ENCODE results near the gene SDE2. TPM values are rescaled to one million over a fixed set of nuclear protein-coding genes. Genes with fewer than 3 reads are reported as not detected.

Gene SDE2
- total and polyA plus RNA-seq, 2 of the 8 experiments (the other 6 are each of a cell fraction or from before 2014, with no cell fraction given) = 8.5 to 16.7 TPM

- Histone ChIP-seq H4K20me1 (replicated peaks in 1 of 2; ENCODE audit: control insufficient read depth in 1 of 2, insufficient read depth in 2 of 2, low read length in 2 of 2) (no peaks in the 10 kb centered on the region), H4K91ac (replicated peaks; ENCODE audit: insufficient read length, low read length) (no peak overlapping the region), H3K14ac (ENCODE audit: insufficient read length) (no peak overlapping the region), H2BK15ac (ENCODE audit: low read length) (no peak overlapping the region), H3K56ac (replicated peaks; ENCODE audit: insufficient read length, low read depth, low read length) (no peak overlapping the region), H3K36me3 (ENCODE audit: control insufficient read depth in 2 of 4, insufficient read depth in 4 of 4, low read length in 3 of 4) (no peaks in the 10 kb centered on the region), H2BK12ac (ENCODE audit: low read depth, low read length) (no peak overlapping the region), H2BK5ac (ENCODE audit: low read depth, low read length) (no peak overlapping the region), H3K27me3 (replicated peaks in 1 of 4; ENCODE audit: control insufficient read depth in 3 of 4, extremely low read depth in 1 of 4, insufficient read depth in 3 of 4, low read length in 3 of 4) (no peaks in the 10 kb centered on the region), H2AK5ac (ENCODE audit: low read depth, low read length) (no peak overlapping the region), H3K23me2 (ENCODE audit: low read depth, low read length) (no peaks in the 10 kb centered on the region), H4K8ac (ENCODE audit: extremely low read depth, insufficient read depth, low read length) (no peak overlapping the region), H3K9me3 (ENCODE audit: insufficient read depth in 2 of 2, low read depth in 1 of 2, low read length in 1 of 2) (no peaks in the 10 kb centered on the region), H3K9ac (replicated peaks in 1 of 4; ENCODE audit: extremely low read depth in 1 of 4, low read depth in 3 of 4, low read length in 3 of 4) (no peak overlapping the region), H3K27ac (ENCODE audit: low read depth, low read length) (no peak overlapping the region), H3K4me1 (replicated peaks in 1 of 4; ENCODE audit: control insufficient read depth in 3 of 4, insufficient read depth in 4 of 4, low read length in 3 of 4) (no peaks in the 10 kb centered on the region), H3K18ac (ENCODE audit: extremely low read depth, low read length) (no peak overlapping the region), H3K79me1 (ENCODE audit: low read depth, low read length) (no peaks in the 10 kb centered on the region), H3K4me2 (ENCODE audit: insufficient read depth in 1 of 2, low read depth in 2 of 2, low read length in 2 of 2) (no peak overlapping the region), H3K4ac (replicated peaks; ENCODE audit: insufficient read length, low read depth, low read length) (no peak overlapping the region), H2AFZ (ENCODE audit: low read length) (no peak overlapping the region), H2BK120ac (replicated peaks; ENCODE audit: low read depth, low read length) (no peak overlapping the region), H3K79me2 (ENCODE audit: control insufficient read depth in 1 of 2, insufficient read depth in 2 of 2, low read length in 2 of 2) (no peaks in the 10 kb centered on the region), H3K4me3 (ENCODE audit: extremely low read depth in 1 of 4, insufficient read depth in 2 of 4, low read depth in 3 of 4, low read length in 4 of 4) (no peak overlapping the region), H4K5ac (ENCODE audit: insufficient read length, low read depth, low read length) (no peak overlapping the region), H3K23ac (ENCODE audit: insufficient read length) (no peak overlapping the region), H2BK20ac (ENCODE audit: low read length) (no peak overlapping the region)
- no peak for FAIRE-seq
- no peak for DNase-seq (ENCODE audit: low read depth in 1 of 2, low spot score in 2 of 2)
- 91% methylated on average over 1 of the region's 1 CpG; no CpG with 5 or more reads in 1 of the 2 experiments for WGBS, 2 experiments (ENCODE audit: extremely low coverage in 1 of 2, insufficient coverage in 1 of 2, insufficient read length in 1 of 2, insufficient replicate concordance in 2 of 2, low coverage in 1 of 2, low lambda C conversion rate in 2 of 2, missing lambda C conversion rate in 1 of 2)
- POLR2A ChIA-PET (ENCODE audit: partially characterized antibody) = interaction anchor here (2.9 kb wide), 1 partner anchor 14 kb away, joined by 14 read pairs; the partner anchor contains the start of gene H3-3A
- CTCF ChIA-PET (ENCODE audit: partially characterized antibody) = no interaction called here
- TF ChIP-seq BCL11A (IDR thresholded peaks at IDR 0.05; ENCODE audit: low read depth in 2 of 2, low read length in 2 of 2) = no peak
- no peak for TF ChIP-seq KDM4A (IDR thresholded peaks at IDR 0.05; ENCODE audit: low read depth, low read length, severe bottlenecking)
- no peak for TF ChIP-seq POLR2AphosphoS5 (IDR thresholded peaks at IDR 0.05; ENCODE audit: low read depth, low read length)
- TF ChIP-seq POU5F1 (IDR thresholded peaks at IDR 0.05; ENCODE audit: low read depth, low read length) = no peak
- no peak for TF ChIP-seq EGR1 (IDR thresholded peaks at IDR 0.05; ENCODE audit: borderline replicate concordance, low read depth, low read length)
- TF ChIP-seq SP4 (IDR thresholded peaks at IDR 0.05; ENCODE audit: low read length) = no peak
These were observed 49.7 kb upstream of the SDE2 start for GRCh38 chr1:226048886-226049285.

Data from H1 (cell line).